Tibial artery (tissue), 4 donors: ENCODE results near the gene THEMIS.

ENCODE experiments used
- DNase-seq, 2 donors: peaks; one replicate each; pipeline ENCODE4 v3.0.0-alpha.2; 2019
- H3K27ac ChIP-seq, 2 donors: fragments of 200-600 bp; sonication (generic) in 1 of 2; 1 replicate in 1 of 2; 2 replicates in 1 of 2; pipeline ENCODE4 v1.5.1; 2018 to 2019; ENCODE audit warnings: mild to moderate bottlenecking in 1 of 2
- H3K27me3 ChIP-seq, 2 donors: fragments of 200-600 bp; sonication (generic) in 1 of 2; one replicate each; pipeline versions ENCODE4 v1.5.1 to v1.6.0; 2016 to 2019
- H3K36me3 ChIP-seq, 3 donors: fragments of 200-600 bp; sonication (generic) in 2 of 3; one replicate each; pipeline ENCODE4 v1.5.1; 2016 to 2019; ENCODE audit warnings: mild to moderate bottlenecking in 2 of 3
- H3K4me1 ChIP-seq, 4 donors: fragments of 200-600 bp; sonication (generic) in 2 of 4; 1 replicate in 3 of 4; 2 replicates in 1 of 4; pipeline ENCODE4 v1.5.1; 2016 to 2019
- H3K4me3 ChIP-seq, 2 donors: fragments of 200-600 bp; sonication (generic) in 1 of 2; 1 replicate in 1 of 2; 2 replicates in 1 of 2; pipeline ENCODE4 v1.5.1; 2018 to 2019; ENCODE audit warnings: mild to moderate bottlenecking in 2 of 2
- H3K9me3 ChIP-seq, 3 donors: fragments of 200-600 bp; sonication (generic) in 1 of 3; one replicate each; pipeline ENCODE4 v1.5.1; 2016 to 2019
- CTCF ChIP-seq, 2 experiments: fragments of 200-600 bp in 1 of 2; fragments of 450-650 bp in 1 of 2; IDR thresholded peaks; one replicate each; pipeline ENCODE4 v1.5.1; 2017 to 2019; ENCODE audit warnings: antibody characterized with exemption in 2 of 2, mild to moderate bottlenecking in 1 of 2, moderate library complexity in 1 of 2
- intact Hi-C: fragments of 100-400 bp; cut with DNase I; formaldehyde crosslinking; loops from one replicate; pipeline ENCODE4 v1.15.0; 2023; ENCODE audit warnings: low total_unique reads

Gene THEMIS

GRCh38 chr6:127923135-127923534 is 22.3 kb upstream of the THEMIS start:
- H3K9me3 ChIP-seq: peaks cover 0 to 10% (median 10%) of the 10 kb centered on the region in 3 donors
- no peak for DNase-seq
- H3K4me3 ChIP-seq: no peak overlapping the region
- H3K27ac ChIP-seq: no peak overlapping the region
- no peaks in the 10 kb centered on the region for H3K36me3 ChIP-seq
- H3K4me1 ChIP-seq: no peaks in the 10 kb centered on the region
- no peak for TF ChIP-seq CTCF (IDR thresholded peaks at IDR 0.05)
- intact Hi-C loops: no loop called here
- H3K27me3 ChIP-seq: no peaks in the 10 kb centered on the region

- no peaks in the 10 kb centered on the region for H3K36me3 ChIP-seq
- DNase-seq: no peak
- no peak overlapping the region for H3K27ac ChIP-seq
- no peak overlapping the region for H3K4me3 ChIP-seq
- H3K27me3 ChIP-seq: no peaks in the 10 kb centered on the region
- intact Hi-C loops: no loop called here
- H3K9me3 ChIP-seq: peaks cover 0 to 10% (median 10%) of the 10 kb centered on the region in 3 donors
- TF ChIP-seq CTCF (IDR thresholded peaks at IDR 0.05): no peak
- H3K4me1 ChIP-seq: no peaks in the 10 kb centered on the region
Observed at GRCh38 chr6:127921982-127922381, 21.1 kb upstream of the THEMIS start.

GRCh38 chr6:127920804-127921203 is 19.9 kb upstream of the THEMIS start:
- no peaks in the 10 kb centered on the region for H3K27me3 ChIP-seq
- no peaks in the 10 kb centered on the region for H3K4me1 ChIP-seq
- no peaks in the 10 kb centered on the region for H3K36me3 ChIP-seq
- TF ChIP-seq CTCF (IDR thresholded peaks at IDR 0.05): no peak
- no peak overlapping the region for H3K4me3 ChIP-seq
- no peak for DNase-seq
- peaks cover 0 to 4% (median 0%) of the 10 kb centered on the region in 3 donors for H3K9me3 ChIP-seq
- intact Hi-C loops: no loop called here
- no peak overlapping the region for H3K27ac ChIP-seq

GRCh38 chr6:127918506-127919427 is 17.9 kb upstream of the THEMIS start:
- Histone ChIP-seq H3K27ac (no peak overlapping the region), H3K36me3 (no peaks in the 10 kb centered on the region), H3K9me3 (no peaks in the 10 kb centered on the region), H3K4me1 (no peaks in the 10 kb centered on the region), H3K4me3 (no peak overlapping the region), H3K27me3 (no peaks in the 10 kb centered on the region)
- intact Hi-C loops: no loop called here
- TF ChIP-seq CTCF (IDR thresholded peaks at IDR 0.05): no peak
- DNase-seq: no peak

- H3K9me3 ChIP-seq: no peaks in the 10 kb centered on the region
- no peak for TF ChIP-seq CTCF (IDR thresholded peaks at IDR 0.05)
- no peaks in the 10 kb centered on the region for H3K36me3 ChIP-seq
- no peak for DNase-seq
- H3K27me3 ChIP-seq: no peaks in the 10 kb centered on the region
- intact Hi-C loops: no loop called here
- H3K27ac ChIP-seq: no peak overlapping the region
- no peaks in the 10 kb centered on the region for H3K4me1 ChIP-seq
- no peak overlapping the region for H3K4me3 ChIP-seq
Observed at GRCh38 chr6:127917766-127918165, 16.9 kb upstream of the THEMIS start.
